GM12873 (cell line): ENCODE results near the gene PPP1CA.

Experiments used
- TF ChIP-seq, protein P1 (sequence below): IDR thresholded peaks from 2 replicates; pipeline ENCODE4 v1.5.1; 2012; ENCODE audit warnings: low read depth, mild to moderate bottlenecking, moderate library complexity, low read length, control low read depth; ENCODE audit not compliant: insufficient read depth; ENCODE audit errors: missing control alignments

Gene PPP1CA

DNA sequence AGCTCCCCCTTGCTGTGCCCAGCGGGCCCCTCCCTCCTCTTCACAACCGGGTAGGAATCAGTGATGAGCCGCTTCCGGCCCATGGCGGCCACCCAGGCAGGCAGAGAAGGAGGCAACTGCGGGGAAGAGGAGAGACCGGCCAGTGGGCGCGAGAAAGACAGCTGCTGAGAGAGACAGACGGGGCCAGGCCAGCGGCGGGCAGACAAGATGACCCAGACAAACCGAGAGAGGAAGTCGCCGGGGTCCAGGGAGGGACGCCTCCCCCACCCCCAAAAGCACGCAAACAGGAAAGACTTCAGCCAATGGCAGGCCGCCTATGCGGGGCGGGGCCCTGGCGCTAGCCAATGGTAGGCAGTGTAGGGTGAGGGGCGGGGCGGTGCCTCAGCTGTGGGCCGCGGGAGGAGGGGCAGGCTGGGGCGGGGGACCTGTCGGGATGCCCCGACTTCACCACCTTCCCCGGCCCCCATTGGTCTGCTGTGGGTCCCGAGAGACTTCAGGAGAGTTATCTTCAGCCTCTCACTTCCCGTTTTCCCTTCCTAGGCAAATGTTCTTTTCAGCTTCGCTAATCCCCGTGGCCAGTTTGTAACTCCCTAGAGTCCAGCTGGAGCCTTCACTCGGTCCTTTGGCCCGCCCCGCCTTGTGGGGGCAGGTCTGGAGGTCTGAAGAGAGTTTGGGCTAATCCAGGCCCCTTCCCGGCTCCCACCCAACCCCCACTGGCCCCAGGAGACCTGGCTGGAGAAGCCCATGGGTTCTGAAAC, 48.2 kb downstream of the PPP1CA start, which contains the start of gene POLD4:
Gene POLD4, minus strand, starts transcription at position 230 of the 758 bp plus-strand sequence. Its CDS starts 147 bp downstream, at position 83.
- TF ChIP-seq, protein P1, sequence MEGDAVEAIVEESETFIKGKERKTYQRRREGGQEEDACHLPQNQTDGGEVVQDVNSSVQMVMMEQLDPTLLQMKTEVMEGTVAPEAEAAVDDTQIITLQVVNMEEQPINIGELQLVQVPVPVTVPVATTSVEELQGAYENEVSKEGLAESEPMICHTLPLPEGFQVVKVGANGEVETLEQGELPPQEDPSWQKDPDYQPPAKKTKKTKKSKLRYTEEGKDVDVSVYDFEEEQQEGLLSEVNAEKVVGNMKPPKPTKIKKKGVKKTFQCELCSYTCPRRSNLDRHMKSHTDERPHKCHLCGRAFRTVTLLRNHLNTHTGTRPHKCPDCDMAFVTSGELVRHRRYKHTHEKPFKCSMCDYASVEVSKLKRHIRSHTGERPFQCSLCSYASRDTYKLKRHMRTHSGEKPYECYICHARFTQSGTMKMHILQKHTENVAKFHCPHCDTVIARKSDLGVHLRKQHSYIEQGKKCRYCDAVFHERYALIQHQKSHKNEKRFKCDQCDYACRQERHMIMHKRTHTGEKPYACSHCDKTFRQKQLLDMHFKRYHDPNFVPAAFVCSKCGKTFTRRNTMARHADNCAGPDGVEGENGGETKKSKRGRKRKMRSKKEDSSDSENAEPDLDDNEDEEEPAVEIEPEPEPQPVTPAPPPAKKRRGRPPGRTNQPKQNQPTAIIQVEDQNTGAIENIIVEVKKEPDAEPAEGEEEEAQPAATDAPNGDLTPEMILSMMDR = no peak

GRCh38 chr11:67352546-67353316, 48.9 kb downstream of the PPP1CA start:
- TF ChIP-seq, protein P1 = no peak

DNA sequence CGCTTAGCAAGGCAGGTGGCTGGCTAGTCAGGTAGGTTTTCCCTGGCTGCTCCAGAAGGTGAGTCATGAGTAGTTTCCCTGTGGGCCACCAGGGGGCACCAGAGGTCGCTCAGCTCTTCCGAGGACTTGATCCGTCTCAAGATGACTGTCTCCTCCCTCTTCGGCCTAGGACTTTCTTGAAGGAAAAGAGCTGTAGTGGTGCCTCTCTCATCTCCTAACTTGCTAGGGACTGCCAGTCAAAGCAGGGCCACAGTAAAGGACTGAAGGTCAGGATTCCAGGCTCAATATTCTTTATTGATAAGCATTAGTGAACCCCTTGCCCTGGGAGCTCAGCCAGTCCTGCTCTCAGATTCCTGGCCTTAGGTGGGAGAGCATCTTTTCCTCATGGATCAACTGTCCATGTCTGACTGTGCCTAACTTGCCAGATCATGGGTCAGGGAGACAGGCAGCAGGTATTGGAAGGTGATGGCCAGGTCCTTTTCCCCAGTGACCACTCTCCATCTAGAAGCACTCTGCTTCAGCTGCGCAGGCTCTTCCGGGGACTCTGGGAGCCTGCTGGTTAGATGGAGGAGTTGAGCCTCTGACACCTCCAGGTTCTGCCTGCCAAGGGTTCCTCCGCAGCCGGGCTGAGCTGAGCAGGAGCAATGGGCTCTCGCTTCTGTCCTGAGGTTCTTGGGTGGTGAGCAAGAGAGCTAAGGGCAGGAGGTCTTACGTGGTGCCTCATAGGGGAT, 50.2 kb downstream of the PPP1CA start:
- TF ChIP-seq, protein P1 = peak; percentile 98

DNA sequence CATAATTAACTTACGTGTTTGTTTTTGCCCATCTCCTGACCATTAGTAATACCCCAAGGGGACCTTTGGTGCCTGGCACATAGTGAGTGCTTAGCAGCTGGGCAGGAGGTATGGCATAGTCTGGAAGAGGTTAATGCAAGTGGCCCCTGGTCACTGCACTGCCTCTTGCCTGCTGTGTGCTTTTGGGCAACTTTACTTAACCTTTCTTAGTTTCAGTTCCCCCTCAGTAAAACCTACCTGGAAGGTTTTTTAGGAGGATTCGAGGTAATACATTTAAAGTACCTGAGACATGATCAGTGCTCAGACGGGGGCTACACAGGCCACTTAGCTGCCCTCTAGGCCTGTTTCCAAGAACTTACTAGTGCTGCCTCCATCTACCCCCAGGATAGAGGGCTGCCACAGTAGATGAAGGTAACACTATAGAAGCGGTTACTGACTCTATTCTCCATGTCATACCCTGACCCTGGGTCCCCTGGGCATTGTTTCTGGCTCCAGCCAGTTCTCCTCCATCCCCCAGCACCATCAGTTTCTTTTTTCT, 51.7 kb downstream of the PPP1CA start:
- TF ChIP-seq, protein P1 = no peak

- TF ChIP-seq, protein P1 = no peak
Observed at GRCh38 chr11:67349457-67349856, 52.2 kb downstream of the PPP1CA start.

- TF ChIP-seq, protein P1 = no peak
Observed at GRCh38 chr11:67349036-67349435, 52.6 kb downstream of the PPP1CA start.
